22Rv1 (cell line): ENCODE results near the gene AHDC1.

Experiments
- H3K27ac ChIP-seq: fragments of 450-650 bp; 2 replicates; pipeline ENCODE4 v1.5.1; 2017
- ZFX ChIP-seq: fragments of 450-650 bp; IDR thresholded peaks from 2 replicates; pipeline ENCODE4 v1.6.1; 2017; ENCODE audit warnings: antibody characterized with exemption, borderline replicate concordance
- TF ChIP-seq, protein P1 (sequence below): fragments of 450-650 bp; IDR thresholded peaks from 2 replicates; pipeline ENCODE4 v1.5.1; 2017; ENCODE audit warnings: mild to moderate bottlenecking

Gene AHDC1

DNA sequence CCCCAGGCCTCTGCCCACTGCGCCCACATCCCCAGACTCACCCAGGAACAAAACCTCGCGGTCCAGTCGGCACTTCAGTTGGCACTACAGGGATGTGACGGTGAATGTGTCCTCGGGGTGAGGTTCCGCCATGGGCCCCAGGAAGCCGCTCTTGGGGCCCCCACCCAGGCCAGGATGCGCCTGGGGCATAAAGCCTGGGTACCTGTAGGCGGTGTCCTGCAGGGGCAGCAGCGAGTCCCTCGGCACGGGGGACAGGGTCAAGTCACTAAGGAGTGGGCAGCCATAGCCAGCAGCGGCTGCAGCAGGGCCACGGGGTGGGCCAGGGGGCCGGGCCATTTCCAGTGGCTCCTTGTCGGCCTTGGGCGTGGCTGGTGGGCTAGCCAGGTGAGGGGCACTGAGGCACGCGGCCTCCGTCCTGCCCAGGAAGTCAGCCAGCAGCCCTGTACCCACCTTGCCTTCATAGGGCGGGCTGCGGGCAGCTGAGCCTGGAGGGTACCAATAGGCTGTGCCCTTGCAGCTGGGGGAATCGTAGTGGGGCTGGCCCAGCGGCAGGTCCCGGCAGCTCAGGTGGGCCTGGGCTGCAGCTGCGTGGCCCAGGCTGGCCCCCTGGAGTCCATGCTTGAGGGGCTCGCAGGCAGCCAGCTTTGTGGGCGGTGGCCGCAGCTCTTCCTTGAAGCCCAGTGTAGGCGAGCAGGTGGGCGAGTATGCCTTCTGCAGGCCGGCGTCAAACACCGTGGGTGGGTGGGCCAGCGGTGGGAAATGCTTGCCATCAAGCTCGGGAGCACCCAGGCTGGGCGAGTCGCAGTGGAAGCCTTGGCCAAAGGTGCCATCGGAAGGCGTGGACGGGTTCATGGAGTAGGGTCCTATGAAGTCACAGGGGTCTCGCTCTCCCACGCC, 56.5 kb downstream of the AHDC1 start:
- no peak overlapping the region for H3K27ac ChIP-seq
- TF ChIP-seq, protein P1, sequence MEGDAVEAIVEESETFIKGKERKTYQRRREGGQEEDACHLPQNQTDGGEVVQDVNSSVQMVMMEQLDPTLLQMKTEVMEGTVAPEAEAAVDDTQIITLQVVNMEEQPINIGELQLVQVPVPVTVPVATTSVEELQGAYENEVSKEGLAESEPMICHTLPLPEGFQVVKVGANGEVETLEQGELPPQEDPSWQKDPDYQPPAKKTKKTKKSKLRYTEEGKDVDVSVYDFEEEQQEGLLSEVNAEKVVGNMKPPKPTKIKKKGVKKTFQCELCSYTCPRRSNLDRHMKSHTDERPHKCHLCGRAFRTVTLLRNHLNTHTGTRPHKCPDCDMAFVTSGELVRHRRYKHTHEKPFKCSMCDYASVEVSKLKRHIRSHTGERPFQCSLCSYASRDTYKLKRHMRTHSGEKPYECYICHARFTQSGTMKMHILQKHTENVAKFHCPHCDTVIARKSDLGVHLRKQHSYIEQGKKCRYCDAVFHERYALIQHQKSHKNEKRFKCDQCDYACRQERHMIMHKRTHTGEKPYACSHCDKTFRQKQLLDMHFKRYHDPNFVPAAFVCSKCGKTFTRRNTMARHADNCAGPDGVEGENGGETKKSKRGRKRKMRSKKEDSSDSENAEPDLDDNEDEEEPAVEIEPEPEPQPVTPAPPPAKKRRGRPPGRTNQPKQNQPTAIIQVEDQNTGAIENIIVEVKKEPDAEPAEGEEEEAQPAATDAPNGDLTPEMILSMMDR, result peak; percentile 35
- no peak for TF ChIP-seq ZFX

DNA sequence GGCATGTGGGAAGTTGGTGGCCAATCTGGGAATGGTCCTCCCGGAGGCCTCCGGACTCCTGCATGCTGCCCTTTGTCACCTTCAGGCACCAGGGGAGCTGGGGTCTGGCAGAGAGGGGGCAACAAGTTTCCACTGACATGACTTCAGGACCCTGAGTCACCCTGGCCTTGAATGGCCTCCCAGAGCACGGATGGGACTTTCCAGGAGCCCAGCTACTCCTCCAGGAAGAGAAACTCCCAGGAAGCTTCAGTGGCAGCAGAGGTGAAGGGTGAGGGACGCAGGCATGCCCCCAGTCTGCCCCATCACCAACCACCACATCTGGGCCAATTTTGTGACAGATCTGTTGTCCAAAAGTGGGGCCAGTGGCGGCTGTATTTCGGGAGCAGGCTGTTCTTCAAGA, 58.1 kb downstream of the AHDC1 start:
- no peak for TF ChIP-seq ZFX
- TF ChIP-seq, protein P1, result no peak
- no peak overlapping the region for H3K27ac ChIP-seq

DNA sequence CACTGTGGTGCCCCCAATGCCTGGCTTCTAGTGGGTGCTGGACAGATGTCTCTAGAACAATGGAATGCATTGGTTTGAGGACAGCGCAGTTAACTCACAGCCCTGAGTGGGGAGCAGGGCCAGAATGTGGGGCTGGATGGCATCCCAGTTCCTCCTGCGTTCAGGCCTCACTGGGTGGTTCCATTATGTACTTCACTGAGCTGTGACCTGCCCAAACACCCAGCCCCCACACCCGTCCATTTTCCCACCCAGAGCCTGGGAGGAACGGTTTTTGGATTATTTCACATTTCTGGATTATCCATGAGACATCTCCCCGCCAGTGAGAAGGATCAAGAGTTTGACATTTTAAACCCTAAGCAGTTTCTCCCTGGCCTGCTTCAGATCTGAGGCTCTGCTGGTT, 58.7 kb downstream of the AHDC1 start:
- no peak for TF ChIP-seq ZFX
- TF ChIP-seq, protein P1, result no peak
- no peak overlapping the region for H3K27ac ChIP-seq

DNA sequence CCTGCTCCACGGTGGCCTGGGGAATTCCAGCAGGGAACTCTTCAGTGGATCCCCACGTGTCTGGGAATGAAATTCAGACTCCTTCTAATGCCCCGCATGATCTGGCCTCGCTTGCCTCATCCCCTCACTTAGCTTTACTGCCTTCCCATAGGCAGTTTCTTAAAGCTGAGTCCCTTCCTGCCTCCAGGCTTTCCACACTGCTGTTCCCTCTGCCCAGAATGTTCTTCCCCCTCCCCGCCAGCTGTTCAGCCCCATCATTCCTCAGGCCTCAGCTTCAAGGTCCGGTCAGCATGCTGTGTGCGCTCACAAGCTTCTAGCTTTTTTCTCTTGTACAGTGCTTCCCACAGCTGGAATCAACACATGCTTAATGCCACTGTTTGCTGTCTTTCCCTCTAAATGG, 59.1 kb downstream of the AHDC1 start:
- TF ChIP-seq, protein P1, result no peak
- TF ChIP-seq ZFX, result no peak
- H3K27ac ChIP-seq, result no peak overlapping the region

DNA sequence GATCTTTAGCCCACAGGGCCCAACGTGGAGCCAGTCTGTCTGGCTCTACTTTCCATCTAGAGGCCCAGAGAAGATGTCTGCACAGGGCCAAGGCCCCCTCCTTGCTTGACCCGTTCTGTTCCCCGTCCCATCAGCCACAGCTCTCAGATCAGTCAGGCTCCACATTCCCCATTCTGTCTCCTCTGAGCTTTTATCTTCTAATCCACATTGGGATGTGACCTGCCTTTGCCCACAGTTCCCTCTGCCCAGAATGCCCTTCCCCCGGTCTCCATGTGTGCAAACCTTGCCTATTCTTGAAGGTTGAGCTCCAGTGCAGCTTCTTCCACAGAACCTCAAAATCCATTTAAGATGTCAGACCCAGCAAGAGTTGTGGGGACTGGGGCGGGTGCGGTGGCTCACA, 60.7 kb downstream of the AHDC1 start:
- TF ChIP-seq, protein P1, result no peak
- no peak for TF ChIP-seq ZFX
- peak overlapping the region; percentile 54 for H3K27ac ChIP-seq

DNA sequence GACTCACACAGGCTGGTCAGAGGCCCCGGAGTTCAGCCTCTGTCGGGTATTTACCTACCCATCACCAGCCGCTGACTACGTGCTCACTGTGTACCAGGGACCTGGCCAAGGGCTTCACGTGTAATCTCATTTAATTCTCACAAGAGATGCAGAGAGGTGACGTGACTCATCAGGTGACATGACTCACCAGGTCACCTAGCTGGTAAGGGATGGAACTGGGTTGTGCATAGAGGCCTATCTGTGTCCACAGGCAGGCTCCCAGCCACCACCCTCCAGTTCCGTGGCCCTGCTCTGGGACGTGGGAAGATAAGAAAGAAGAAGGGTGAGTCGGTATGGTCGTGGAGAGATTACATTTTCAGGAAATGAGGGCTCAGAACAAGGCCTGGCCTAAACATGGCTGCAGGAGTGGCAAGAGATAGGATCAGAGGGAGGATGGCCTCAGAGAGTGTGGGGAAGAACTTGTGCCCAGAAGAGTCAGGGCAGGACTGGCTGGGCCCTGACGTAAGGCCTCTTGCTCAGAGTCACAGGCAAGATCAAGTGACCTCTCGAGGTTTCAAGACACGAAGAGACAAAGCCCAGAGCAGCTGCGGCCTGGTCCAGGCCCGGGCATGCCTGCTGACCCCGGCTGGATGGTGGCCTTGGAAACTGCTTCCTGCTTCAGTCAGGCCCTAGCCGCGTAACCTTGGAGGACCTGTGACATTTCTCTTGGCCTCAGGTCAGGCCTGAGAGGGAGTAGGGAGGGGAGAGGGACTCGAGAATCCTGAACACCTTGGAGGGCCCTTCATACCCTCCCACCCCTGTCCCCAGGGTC, 61.3 kb downstream of the AHDC1 start:
- H3K27ac ChIP-seq, result peak overlapping the region; percentile 54
- no peak for TF ChIP-seq ZFX
- TF ChIP-seq, protein P1, result no peak
